HEK293 (cell line): ENCODE results near the gene CS.

Experiments used
- BCL11A ChIP-seq: fragments of 450-650 bp; formaldehyde crosslinking; IDR thresholded peaks from 2 replicates; pipeline ENCODE4 v1.5.1; 2016; ENCODE audit warnings: low read depth, missing biosample characterization, missing genetic modification characterization
- CTCF ChIP-seq: fragments of 450-650 bp; formaldehyde crosslinking; IDR thresholded peaks from 2 replicates; pipeline ENCODE4 v1.5.1; 2016; ENCODE audit warnings: missing biosample characterization, missing genetic modification characterization
- IKZF3 ChIP-seq: fragments of 450-650 bp; IDR thresholded peaks from 2 replicates; pipeline ENCODE4 v1.5.0; 2018; ENCODE audit warnings: missing biosample characterization, mild to moderate bottlenecking, missing genetic modification characterization, moderate library complexity
- SCRT1 ChIP-seq: fragments of 450-650 bp; formaldehyde crosslinking; IDR thresholded peaks from 2 replicates; pipeline ENCODE4 v1.5.1; 2016; ENCODE audit warnings: missing biosample characterization, missing genetic modification characterization, borderline replicate concordance
- SETDB1 ChIP-seq: IDR thresholded peaks from one replicate; pipeline ENCODE4 v1.6.1; 2017; ENCODE audit warnings: mild to moderate bottlenecking, low read length, moderate library complexity, mixed read lengths; ENCODE audit not compliant: insufficient read length
- TRIM28 ChIP-seq: IDR thresholded peaks from 2 replicates; pipeline ENCODE4 v1.6.1; 2011; ENCODE audit warnings: low read length, control low read depth, borderline replicate concordance
- ZNF112 ChIP-seq: fragments of 450-650 bp; formaldehyde crosslinking; IDR thresholded peaks from 2 replicates; pipeline ENCODE4 v1.5.0; 2017; ENCODE audit warnings: missing biosample characterization, missing genetic modification characterization
- ZNF169 ChIP-seq: fragments of 450-650 bp; formaldehyde crosslinking; IDR thresholded peaks from 2 replicates; pipeline ENCODE4 v1.5.1; 2016; ENCODE audit warnings: missing biosample characterization, missing genetic modification characterization
- ZNF362 ChIP-seq: fragments of 450-650 bp; formaldehyde crosslinking; IDR thresholded peaks from 2 replicates; pipeline ENCODE4 v1.5.1; 2016; ENCODE audit warnings: missing biosample characterization, missing genetic modification characterization
- ZNF404 ChIP-seq: fragments of 450-650 bp; formaldehyde crosslinking; IDR thresholded peaks from 2 replicates; pipeline ENCODE4 v1.5.1; 2017; ENCODE audit warnings: missing biosample characterization, missing genetic modification characterization
- ZNF501 ChIP-seq: fragments of 450-650 bp; formaldehyde crosslinking; IDR thresholded peaks from 2 replicates; pipeline ENCODE4 v1.5.1; 2016; ENCODE audit warnings: missing biosample characterization, missing genetic modification characterization
- ZNF624 ChIP-seq: fragments of 450-650 bp; formaldehyde crosslinking; IDR thresholded peaks from 2 replicates; pipeline ENCODE4 v1.5.1; 2017; ENCODE audit warnings: missing biosample characterization, missing genetic modification characterization
- ZNF639 ChIP-seq: fragments of 450-650 bp; formaldehyde crosslinking; IDR thresholded peaks from 2 replicates; pipeline ENCODE4 v1.5.1; 2016; ENCODE audit warnings: missing biosample characterization, missing genetic modification characterization
- ZNF747 ChIP-seq: fragments of 450-650 bp; formaldehyde crosslinking; IDR thresholded peaks from 2 replicates; pipeline ENCODE4 v1.5.1; 2016; ENCODE audit warnings: missing biosample characterization, missing genetic modification characterization

- no peak for TF ChIP-seq ZNF169 (tag by site-specific recombination)
- TF ChIP-seq CTCF (tag by site-specific recombination), result no peak
- TF ChIP-seq ZNF404 (tag by site-specific recombination), result no peak
- no peak for TF ChIP-seq ZNF624 (tag by site-specific recombination)
- TF ChIP-seq IKZF3, result no peak
- no peak for TF ChIP-seq SCRT1
- TF ChIP-seq BCL11A (tag by site-specific recombination), result no peak
- TF ChIP-seq ZNF747, result no peak
- TF ChIP-seq SETDB1, result no peak
- TF ChIP-seq ZNF639, result no peak
- TF ChIP-seq TRIM28, result no peak
- TF ChIP-seq ZNF501 (tag by site-specific recombination), result no peak
- no peak for TF ChIP-seq ZNF112 (tag by site-specific recombination)
- TF ChIP-seq ZNF362 (tag by site-specific recombination), result no peak
These were observed 69.5 kb downstream of the CS start for GRCh38 chr12:56230432-56231183.
